GM23338 (cell line): ENCODE results near the gene CCNA2. TPM values are rescaled to one million over a fixed set of nuclear protein-coding genes. Genes with fewer than 3 reads are reported as not detected.
A peak's percentile ranks its signal among the peaks of the same experiment; 100 is the strongest.

Source experiments
- ATAC-seq: fragments of 200-7000 bp; cut with Tn5 transposase; 3 replicates; pipeline ENCODE4 v1.9.1; 2020
- DNase-seq: peaks from one replicate; pipeline ENCODE4 v3.0.0-alpha.2; 2015; ENCODE audit warnings: low spot score
- H2AFZ ChIP-seq: fragments of 200-600 bp; sonication (generic); 2 replicates; pipeline ENCODE4 v1.8.0; 2016; ENCODE audit warnings: antibody characterized with exemption, mild to moderate bottlenecking, moderate library complexity
- H3F3A ChIP-seq: fragments of 200-600 bp; sonication (generic); replicated peaks from 2 replicates; pipeline ENCODE4 v1.8.0; 2017; ENCODE audit warnings: antibody characterized with exemption, mixed run types, low read depth
- H3K27ac ChIP-seq: fragments of 200-600 bp; sonication (generic); 2 replicates; pipeline ENCODE4 v1.6.1; 2016; ENCODE audit warnings: low read depth
- H3K27me3 ChIP-seq: fragments of 200-600 bp; sonication (generic); 2 replicates; pipeline ENCODE4 v1.8.0; 2016; ENCODE audit warnings: mild to moderate bottlenecking, mixed run types, moderate library complexity; ENCODE audit not compliant: insufficient read depth
- H3K36me3 ChIP-seq: fragments of 200-600 bp; sonication (generic); 2 replicates; pipeline ENCODE4 v1.8.0; 2016; ENCODE audit warnings: mild to moderate bottlenecking; ENCODE audit not compliant: insufficient read depth
- H3K4me1 ChIP-seq: fragments of 200-600 bp; sonication (generic); 2 replicates; pipeline ENCODE4 v1.8.0; 2016; ENCODE audit warnings: mild to moderate bottlenecking, moderate library complexity; ENCODE audit not compliant: insufficient read depth
- H3K4me2 ChIP-seq: fragments of 200-600 bp; sonication (generic); 2 replicates; pipeline ENCODE4 v1.7.1; 2017; ENCODE audit warnings: mixed run types
- H3K4me3 ChIP-seq: fragments of 200-600 bp; sonication (generic); 2 replicates; pipeline ENCODE4 v1.6.1; 2016; ENCODE audit warnings: mixed run types
- H3K79me2 ChIP-seq: fragments of 200-600 bp; sonication (generic); replicated peaks from 2 replicates; pipeline ENCODE4 v1.8.0; 2017; ENCODE audit warnings: mild to moderate bottlenecking; ENCODE audit not compliant: insufficient read depth
- H3K9me2 ChIP-seq: fragments of 200-600 bp; sonication (generic); 2 replicates; pipeline ENCODE4 v1.8.0; 2017; ENCODE audit not compliant: insufficient read depth
- H4K20me1 ChIP-seq: fragments of 200-600 bp; sonication (generic); replicated peaks from 2 replicates; pipeline ENCODE4 v1.8.0; 2017; ENCODE audit warnings: mild to moderate bottlenecking; ENCODE audit not compliant: insufficient read depth
- H3K27ac Mint-ChIP-seq: 2 replicates; pipeline ENCODE4 v1.8.0; 2020; ENCODE audit warnings: inconsistent platforms, mild to moderate bottlenecking, moderate library complexity, mixed read lengths
- H3K27me3 Mint-ChIP-seq: 3 replicates; pipeline ENCODE4 v1.8.0; 2022; ENCODE audit warnings: low read depth, mild to moderate bottlenecking, moderate library complexity, mixed read lengths, inconsistent platforms; ENCODE audit not compliant: insufficient read depth, poor library complexity
- H3K36me3 Mint-ChIP-seq: 3 replicates; pipeline ENCODE4 v1.8.0; 2021; ENCODE audit warnings: low read depth, mild to moderate bottlenecking, inconsistent platforms, moderate library complexity, mixed read lengths
- H3K4me1 Mint-ChIP-seq: 3 replicates; pipeline ENCODE4 v1.8.0; 2020; ENCODE audit warnings: mild to moderate bottlenecking, inconsistent platforms, mixed read lengths
- H3K4me3 Mint-ChIP-seq: 3 replicates; pipeline ENCODE4 v1.8.0; 2021; ENCODE audit warnings: moderate library complexity, mild to moderate bottlenecking, inconsistent platforms, mixed read lengths
- H3K9me3 Mint-ChIP-seq: 3 replicates; pipeline ENCODE4 v1.8.0; 2020; ENCODE audit warnings: moderate library complexity, mild to moderate bottlenecking, inconsistent platforms, mixed read lengths
- EZH2 ChIP-seq: fragments of 200-600 bp; sonication (generic); IDR thresholded peaks from one replicate; pipeline ENCODE4 v1.8.0; 2017; ENCODE audit warnings: antibody characterized with exemption, mild to moderate bottlenecking, low read depth; ENCODE audit not compliant: unreplicated experiment
- JUNB ChIP-seq: IDR thresholded peaks from one replicate; pipeline ENCODE4 v1.6.1; 2016; ENCODE audit warnings: antibody characterized with exemption; ENCODE audit not compliant: unreplicated experiment
- ZNF114 ChIP-seq: fragments of 250-450 bp; sonication (Bioruptor Pico); IDR thresholded peaks from 2 replicates; pipeline ENCODE4 v1.5.0; 2020; ENCODE audit warnings: mild to moderate bottlenecking, moderate library complexity
- polyA plus RNA-seq: library from polyadenylated mRNA; unstranded; fragments of >200 nt; fragmentation: Nextera tagmentation; extraction: Ambion mirVana; gene quantifications from 2 replicates; pipeline ENCODE4 v1.2.1, GENCODE V29; 2016
- total RNA-seq: library from RNA; depleted of rRNA; stranded (reverse); fragments of >200 nt; shearing (Covaris generic); gene quantifications from 2 replicates; pipeline ENCODE4 v1.2.3, GENCODE V29; 2014
- TF ChIP-seq, protein P1 (sequence below): fragments of 250-450 bp; sonication (Bioruptor Pico); IDR thresholded peaks from 2 replicates; pipeline ENCODE4 v1.5.0; 2020; ENCODE audit warnings: mild to moderate bottlenecking, moderate library complexity
- TF ChIP-seq, protein P2 (sequence below): IDR thresholded peaks from 2 replicates; pipeline ENCODE4 v1.6.1; 2016; ENCODE audit warnings: antibody characterized with exemption

Gene CCNA2
- total and polyA plus RNA-seq, 2 experiments from 2014 or later = 60.5 to 160 TPM

DNA sequence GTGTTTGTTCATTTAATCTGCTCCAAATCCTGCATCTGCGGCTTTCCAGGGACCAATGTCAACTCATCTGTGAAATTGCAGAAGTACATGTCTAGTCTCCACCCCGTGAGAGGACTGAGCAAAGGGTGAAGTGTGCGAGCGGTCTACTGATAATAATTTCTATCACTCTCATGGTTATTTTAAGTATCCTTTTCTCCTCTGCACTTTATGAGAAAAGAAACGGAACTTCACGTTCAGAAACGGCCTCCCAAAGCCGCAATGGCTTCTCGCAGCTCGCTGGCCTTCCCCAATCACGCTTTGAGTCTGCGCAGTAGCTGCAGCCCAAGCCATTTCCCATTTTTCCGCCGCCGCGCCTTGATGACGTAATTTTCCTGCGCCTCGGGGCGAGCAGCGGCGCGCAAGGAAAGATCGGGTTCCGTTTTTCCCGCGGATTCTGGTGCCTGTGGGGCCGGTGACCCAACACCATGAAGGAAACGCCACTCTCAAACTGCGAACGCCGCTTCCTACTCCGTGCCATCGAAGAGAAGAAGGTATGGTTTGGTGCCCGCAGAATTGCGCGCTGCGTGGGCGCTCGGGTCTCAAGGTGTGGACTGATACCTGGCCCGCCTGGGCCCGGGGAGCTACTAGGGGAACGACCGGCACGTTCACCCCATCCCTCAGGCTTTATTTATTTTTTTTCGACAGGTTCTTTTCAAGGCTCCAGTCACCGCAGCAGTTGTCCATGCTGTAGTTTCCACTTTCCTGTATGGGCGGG lies 22.5 kb downstream of the CCNA2 start, which contains the start of gene EXOSC9 (continued):
- TF ChIP-seq, protein P1, sequence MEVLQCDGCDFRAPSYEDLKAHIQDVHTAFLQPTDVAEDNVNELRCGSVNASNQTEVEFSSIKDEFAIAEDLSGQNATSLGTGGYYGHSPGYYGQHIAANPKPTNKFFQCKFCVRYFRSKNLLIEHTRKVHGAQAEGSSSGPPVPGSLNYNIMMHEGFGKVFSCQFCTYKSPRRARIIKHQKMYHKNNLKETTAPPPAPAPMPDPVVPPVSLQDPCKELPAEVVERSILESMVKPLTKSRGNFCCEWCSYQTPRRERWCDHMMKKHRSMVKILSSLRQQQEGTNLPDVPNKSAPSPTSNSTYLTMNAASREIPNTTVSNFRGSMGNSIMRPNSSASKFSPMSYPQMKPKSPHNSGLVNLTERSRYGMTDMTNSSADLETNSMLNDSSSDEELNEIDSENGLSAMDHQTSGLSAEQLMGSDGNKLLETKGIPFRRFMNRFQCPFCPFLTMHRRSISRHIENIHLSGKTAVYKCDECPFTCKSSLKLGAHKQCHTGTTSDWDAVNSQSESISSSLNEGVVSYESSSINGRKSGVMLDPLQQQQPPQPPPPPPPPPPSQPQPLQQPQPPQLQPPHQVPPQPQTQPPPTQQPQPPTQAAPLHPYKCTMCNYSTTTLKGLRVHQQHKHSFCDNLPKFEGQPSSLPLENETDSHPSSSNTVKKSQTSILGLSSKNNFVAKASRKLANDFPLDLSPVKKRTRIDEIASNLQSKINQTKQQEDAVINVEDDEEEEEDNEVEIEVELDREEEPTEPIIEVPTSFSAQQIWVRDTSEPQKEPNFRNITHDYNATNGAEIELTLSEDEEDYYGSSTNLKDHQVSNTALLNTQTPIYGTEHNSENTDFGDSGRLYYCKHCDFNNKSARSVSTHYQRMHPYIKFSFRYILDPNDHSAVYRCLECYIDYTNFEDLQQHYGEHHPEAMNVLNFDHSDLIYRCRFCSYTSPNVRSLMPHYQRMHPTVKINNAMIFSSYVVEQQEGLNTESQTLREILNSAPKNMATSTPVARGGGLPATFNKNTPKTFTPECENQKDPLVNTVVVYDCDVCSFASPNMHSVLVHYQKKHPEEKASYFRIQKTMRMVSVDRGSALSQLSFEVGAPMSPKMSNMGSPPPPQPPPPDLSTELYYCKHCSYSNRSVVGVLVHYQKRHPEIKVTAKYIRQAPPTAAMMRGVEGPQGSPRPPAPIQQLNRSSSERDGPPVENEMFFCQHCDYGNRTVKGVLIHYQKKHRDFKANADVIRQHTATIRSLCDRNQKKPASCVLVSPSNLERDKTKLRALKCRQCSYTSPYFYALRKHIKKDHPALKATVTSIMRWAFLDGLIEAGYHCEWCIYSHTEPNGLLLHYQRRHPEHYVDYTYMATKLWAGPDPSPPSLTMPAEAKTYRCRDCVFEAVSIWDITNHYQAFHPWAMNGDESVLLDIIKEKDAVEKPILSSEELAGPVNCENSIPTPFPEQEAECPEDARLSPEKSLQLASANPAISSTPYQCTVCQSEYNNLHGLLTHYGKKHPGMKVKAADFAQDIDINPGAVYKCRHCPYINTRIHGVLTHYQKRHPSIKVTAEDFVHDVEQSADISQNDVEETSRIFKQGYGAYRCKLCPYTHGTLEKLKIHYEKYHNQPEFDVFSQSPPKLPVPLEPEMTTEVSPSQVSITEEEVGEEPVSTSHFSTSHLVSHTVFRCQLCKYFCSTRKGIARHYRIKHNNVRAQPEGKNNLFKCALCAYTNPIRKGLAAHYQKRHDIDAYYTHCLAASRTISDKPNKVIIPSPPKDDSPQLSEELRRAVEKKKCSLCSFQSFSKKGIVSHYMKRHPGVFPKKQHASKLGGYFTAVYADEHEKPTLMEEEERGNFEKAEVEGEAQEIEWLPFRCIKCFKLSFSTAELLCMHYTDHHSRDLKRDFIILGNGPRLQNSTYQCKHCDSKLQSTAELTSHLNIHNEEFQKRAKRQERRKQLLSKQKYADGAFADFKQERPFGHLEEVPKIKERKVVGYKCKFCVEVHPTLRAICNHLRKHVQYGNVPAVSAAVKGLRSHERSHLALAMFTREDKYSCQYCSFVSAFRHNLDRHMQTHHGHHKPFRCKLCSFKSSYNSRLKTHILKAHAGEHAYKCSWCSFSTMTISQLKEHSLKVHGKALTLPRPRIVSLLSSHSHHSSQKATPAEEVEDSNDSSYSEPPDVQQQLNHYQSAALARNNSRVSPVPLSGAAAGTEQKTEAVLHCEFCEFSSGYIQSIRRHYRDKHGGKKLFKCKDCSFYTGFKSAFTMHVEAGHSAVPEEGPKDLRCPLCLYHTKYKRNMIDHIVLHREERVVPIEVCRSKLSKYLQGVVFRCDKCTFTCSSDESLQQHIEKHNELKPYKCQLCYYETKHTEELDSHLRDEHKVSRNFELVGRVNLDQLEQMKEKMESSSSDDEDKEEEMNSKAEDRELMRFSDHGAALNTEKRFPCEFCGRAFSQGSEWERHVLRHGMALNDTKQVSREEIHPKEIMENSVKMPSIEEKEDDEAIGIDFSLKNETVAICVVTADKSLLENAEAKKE = no peak

DNA sequence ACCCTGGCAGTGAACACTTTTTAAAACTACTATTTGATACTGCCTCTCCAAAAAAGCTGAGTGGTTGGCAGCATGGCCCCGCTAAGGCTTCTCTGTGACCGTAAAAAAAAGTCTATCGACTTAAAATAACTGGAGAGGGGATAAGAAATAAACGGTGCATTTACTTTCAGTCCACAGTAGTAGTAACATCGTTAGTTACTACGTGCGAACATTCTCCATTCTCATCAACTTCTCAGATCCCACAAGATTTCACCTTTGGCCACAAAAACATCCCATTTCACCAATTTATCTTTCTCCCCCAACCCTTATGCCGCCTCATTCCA lies 23.1 kb downstream of the CCNA2 start:
- H3K4me1 Mint-ChIP-seq = peaks cover 27% of the 10 kb centered on the region

More for the DNA sequence above, 23.1 kb downstream of the CCNA2 start:
- peak overlapping the region; percentile 86 for H3K4me2 ChIP-seq
- Mint-ChIP-seq H3K4me3 (peak overlapping the region; percentile 98), H3K27ac (peak overlapping the region; percentile 97), H3K9me3 (no peaks in the 10 kb centered on the region), H3K36me3 (peaks cover 36% of the 10 kb centered on the region), H3K27me3 (peaks cover 9% of the 10 kb centered on the region)
- H3K27ac ChIP-seq = peak overlapping the region; percentile 92
- no peaks in the 10 kb centered on the region for H3F3A ChIP-seq
- DNase-seq (no peak), ATAC-seq (no peak)
- no peaks in the 10 kb centered on the region for H3K9me2 ChIP-seq
- H3K36me3 ChIP-seq = peaks cover 30% of the 10 kb centered on the region
- 0 out of 2 replicates have a peak, but pooled peaks cover 9% of the 10 kb centered on the region for H4K20me1 ChIP-seq
- H2AFZ ChIP-seq = peak overlapping the region; percentile 49; the same call in 1 of the 2 replicates
- TF ChIP-seq, protein P2, sequence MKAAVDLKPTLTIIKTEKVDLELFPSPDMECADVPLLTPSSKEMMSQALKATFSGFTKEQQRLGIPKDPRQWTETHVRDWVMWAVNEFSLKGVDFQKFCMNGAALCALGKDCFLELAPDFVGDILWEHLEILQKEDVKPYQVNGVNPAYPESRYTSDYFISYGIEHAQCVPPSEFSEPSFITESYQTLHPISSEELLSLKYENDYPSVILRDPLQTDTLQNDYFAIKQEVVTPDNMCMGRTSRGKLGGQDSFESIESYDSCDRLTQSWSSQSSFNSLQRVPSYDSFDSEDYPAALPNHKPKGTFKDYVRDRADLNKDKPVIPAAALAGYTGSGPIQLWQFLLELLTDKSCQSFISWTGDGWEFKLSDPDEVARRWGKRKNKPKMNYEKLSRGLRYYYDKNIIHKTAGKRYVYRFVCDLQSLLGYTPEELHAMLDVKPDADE = no peak
- TF ChIP-seq ZNF114 (CRISPR knock-in tag) = no peak
- no peak for TF ChIP-seq JUNB
- no peak for TF ChIP-seq EZH2
- TF ChIP-seq, protein P1 = no peak
- H3K4me3 ChIP-seq = peak overlapping the region; percentile 73
- H3K4me1 ChIP-seq = peaks cover 5% of the 10 kb centered on the region; the same call in 1 of the 2 replicates
- no peaks in the 10 kb centered on the region for H3K27me3 ChIP-seq
- peaks cover 28% of the 10 kb centered on the region for H3K79me2 ChIP-seq
